A549 treated with dexamethasone at 1 μM for 4 hours (cell line): ENCODE results near the gene NCBP3. TPM values are rescaled to one million over a fixed set of nuclear protein-coding genes. Genes with fewer than 3 reads are reported as not detected.

Experiments
- total RNA-seq: library from RNA; stranded (reverse); fragments of 200-300 nt; extraction: Qiagen RNA extraction; gene quantifications from 5 replicates; pipeline ENCODE4 v1.2.3, GENCODE V29; 2022

NCBP3 gene, protein sequence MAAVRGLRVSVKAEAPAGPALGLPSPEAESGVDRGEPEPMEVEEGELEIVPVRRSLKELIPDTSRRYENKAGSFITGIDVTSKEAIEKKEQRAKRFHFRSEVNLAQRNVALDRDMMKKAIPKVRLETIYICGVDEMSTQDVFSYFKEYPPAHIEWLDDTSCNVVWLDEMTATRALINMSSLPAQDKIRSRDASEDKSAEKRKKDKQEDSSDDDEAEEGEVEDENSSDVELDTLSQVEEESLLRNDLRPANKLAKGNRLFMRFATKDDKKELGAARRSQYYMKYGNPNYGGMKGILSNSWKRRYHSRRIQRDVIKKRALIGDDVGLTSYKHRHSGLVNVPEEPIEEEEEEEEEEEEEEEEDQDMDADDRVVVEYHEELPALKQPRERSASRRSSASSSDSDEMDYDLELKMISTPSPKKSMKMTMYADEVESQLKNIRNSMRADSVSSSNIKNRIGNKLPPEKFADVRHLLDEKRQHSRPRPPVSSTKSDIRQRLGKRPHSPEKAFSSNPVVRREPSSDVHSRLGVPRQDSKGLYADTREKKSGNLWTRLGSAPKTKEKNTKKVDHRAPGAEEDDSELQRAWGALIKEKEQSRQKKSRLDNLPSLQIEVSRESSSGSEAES
- total RNA-seq: 27.0 to 33.1 TPM (median 32.2 TPM) in 5 replicates

DNA sequence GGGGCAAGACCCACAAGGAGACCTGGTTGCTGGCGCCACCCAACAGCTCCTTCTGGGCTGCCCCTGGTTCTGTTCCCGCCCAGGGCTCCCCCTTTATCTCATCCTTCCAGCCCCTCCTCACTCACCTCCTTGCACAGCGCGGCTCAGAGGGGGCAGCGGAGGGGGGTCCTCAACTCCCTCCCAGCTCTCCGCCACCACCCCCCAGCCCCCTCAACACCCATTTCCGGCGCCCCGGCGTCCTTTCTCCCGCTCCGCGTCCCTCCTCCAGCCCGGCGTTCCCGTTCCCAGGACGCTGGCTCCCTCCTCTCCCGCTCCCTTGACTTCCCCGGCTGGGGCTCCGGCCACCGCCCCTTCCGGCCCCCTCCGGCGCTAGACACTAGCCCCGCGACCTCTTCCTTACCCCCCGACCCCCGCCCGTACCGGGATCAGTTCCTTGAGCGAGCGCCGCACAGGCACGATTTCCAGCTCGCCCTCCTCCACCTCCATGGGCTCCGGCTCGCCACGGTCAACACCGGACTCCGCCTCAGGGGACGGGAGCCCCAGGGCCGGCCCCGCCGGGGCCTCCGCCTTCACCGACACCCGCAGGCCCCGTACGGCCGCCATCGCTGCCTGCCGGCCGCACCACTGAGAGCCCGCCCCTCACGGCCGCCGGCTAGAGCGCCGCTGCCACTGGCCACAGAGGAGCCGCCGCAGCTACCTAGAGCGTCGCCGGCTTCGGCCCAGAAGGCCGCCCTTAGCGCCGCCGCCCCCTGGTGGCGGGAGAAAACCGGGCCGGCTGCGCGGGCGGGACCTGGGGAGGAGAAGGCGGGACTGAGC lies at the start of gene NCBP3:
Gene NCBP3 (minus strand): TSS at position 626 of the 816 bp plus-strand sequence. CDS start 23 bp downstream, at position 603.

DNA sequence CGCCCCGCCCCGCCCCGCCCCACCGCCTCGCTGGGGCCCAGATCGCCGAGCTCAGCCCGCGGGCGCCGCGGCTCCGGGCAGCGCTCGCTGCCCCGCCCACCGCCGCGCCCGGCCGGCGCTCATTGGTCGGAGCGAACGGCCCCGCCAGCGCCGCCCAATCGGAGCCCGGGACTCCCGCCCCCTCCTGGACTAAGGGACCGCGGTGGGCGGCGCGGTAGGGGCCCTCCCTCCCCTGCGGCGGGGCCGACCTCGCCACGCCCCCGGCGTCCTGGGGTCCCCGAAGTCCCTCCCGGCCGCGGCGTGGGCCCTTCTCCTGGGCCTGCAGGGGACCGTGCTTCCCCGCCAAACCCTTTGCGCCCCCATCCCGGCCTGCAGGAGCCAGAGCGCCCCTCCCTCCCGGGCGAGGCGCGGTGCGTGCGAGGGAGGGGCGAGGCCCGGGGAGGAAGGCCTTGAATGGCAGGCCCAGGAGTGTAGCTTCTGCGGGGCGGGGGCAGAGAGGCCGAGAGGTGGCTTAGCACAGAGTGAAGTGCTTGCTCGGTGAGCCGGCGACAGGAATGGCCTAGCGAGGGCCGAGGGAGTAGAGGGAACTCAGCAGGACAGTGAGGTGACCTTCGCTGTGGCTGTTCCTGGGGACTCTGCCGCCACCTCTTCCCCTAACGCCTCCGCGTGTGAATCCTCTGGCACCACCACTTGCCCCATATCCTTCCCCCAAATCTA lies 47.1 kb upstream of the NCBP3 start, which contains the start of gene CAMKK1:
Gene CAMKK1 (minus strand): TSS at position 51 of the 717 bp plus-strand sequence. CDS start 7,366 bp downstream, outside the sequence.

DNA sequence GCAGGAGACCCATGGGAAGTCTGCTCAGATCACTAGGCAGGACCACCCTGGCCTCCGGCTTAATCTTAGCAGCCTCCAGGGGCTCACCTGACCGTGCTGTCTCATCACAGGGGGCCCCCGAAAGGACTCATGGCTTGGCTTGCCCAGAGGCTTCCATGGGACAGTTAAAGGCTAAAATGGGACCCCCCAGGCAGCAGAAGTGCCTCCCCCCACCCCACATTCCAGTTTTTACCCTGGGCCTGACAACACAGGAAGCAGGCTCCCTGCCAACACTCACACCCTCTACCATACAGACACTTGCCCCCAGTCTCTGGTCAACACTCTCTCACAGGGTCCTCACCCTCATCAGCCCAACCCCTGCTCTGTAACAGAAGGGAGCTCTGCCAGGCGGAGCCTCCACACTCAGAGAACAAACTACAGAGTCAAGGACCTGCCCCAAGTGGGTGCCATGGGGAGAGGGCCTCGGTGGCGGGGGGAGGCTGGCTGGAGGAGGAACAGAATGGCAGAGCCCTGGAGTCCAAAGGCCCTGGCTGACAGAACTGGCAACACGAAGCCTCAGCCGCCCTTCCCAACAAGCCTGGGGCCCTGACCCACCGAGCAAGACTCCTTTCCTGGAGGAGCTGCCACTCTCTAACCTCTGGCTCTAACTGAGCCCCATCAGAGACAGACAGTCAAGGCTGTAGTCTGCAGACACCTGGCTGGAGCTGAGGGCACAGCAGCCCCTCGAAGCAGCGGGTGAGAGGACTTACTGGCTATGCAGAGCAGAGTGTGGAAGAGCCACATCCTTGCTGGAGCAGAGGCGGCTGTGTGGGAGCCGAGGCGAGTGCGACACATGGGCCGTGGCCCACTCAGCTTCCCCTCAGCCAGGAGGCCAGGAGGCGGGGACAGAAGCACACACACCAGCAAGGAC lies 45.4 kb downstream of the NCBP3 start, which contains the start of gene ITGAE:
Gene ITGAE (minus strand): TSS at position 827 of the 910 bp plus-strand sequence. CDS start 44 bp downstream, at position 783.

Other genes with a start within 250 kb of the NCBP3 start
- gene TRPV1, start 236.8 kb downstream of the NCBP3 start, total RNA-seq: 2.1 to 5.5 TPM (median 3.9 TPM) in 5 replicates
- gene SHPK, start 210.0 kb downstream of the NCBP3 start, total RNA-seq: 11.0 to 17.3 TPM (median 16.0 TPM) in 5 replicates
- gene CTNS, start 209.5 kb downstream of the NCBP3 start, total RNA-seq: 11.4 to 15.0 TPM (median 13.7 TPM) in 5 replicates
- 285 to 336 TPM (median 323 TPM) in 5 replicates for gene TAX1BP3, start 177.7 kb downstream of the NCBP3 start, total RNA-seq
- 112 to 157 TPM (median 148 TPM) in 5 replicates for gene EMC6, start 177.4 kb downstream of the NCBP3 start, total RNA-seq
- gene P2RX5, start 150.1 kb downstream of the NCBP3 start, total RNA-seq: 16.9 to 25.6 TPM (median 24.9 TPM) in 5 replicates
- gene HASPIN, start 122.3 kb downstream of the NCBP3 start, total RNA-seq: 14.2 to 15.6 TPM (median 15.2 TPM) in 5 replicates
- gene ITGAE, start 45.1 kb downstream of the NCBP3 start, total RNA-seq: 70.0 to 94.6 TPM (median 73.3 TPM) in 5 replicates
- gene CAMKK1, start 46.8 kb upstream of the NCBP3 start, total RNA-seq: 25.6 to 28.8 TPM (median 28.2 TPM) in 5 replicates
- gene P2RX1, start 70.2 kb upstream of the NCBP3 start, total RNA-seq: 0.02 to 0.04 TPM in 2 of 5 replicates, not detected in the others
- gene ATP2A3, start 118.2 kb upstream of the NCBP3 start, total RNA-seq: 3.3 to 6.7 TPM (median 5.2 TPM) in 5 replicates